ENCODE measurements around the gene PPP4R1.

The PPP4R1 gene

GRCh38 chr18:9537677-9538076, 76.7 kb downstream of the PPP4R1 start:
- no peak for DNase-seq (ENCODE audit: low spot score)
- no peak for TF ChIP-seq CTCF (IDR thresholded peaks at IDR 0.05; ENCODE audit: extremely low read depth, missing control alignments)

GRCh38 chr18:9536354-9537152, 77.8 kb downstream of the PPP4R1 start:
- no peak for DNase-seq (ENCODE audit: low spot score)
- TF ChIP-seq CTCF (IDR thresholded peaks at IDR 0.05; ENCODE audit: extremely low read depth, missing control alignments) = no peak

GRCh38 chr18:9535430-9535991, 78.8 kb downstream of the PPP4R1 start:
- no peak for TF ChIP-seq CTCF (IDR thresholded peaks at IDR 0.05; ENCODE audit: extremely low read depth, missing control alignments)
- DNase-seq (ENCODE audit: low spot score) = no peak

- DNase-seq (ENCODE audit: low spot score) = no peak
- TF ChIP-seq CTCF (IDR thresholded peaks at IDR 0.05; ENCODE audit: extremely low read depth, missing control alignments) = no peak
Measured at GRCh38 chr18:9534844-9535243, 79.5 kb downstream of the PPP4R1 start.

GRCh38 chr18:9531791-9532410, 82.5 kb downstream of the PPP4R1 start:
- TF ChIP-seq CTCF (IDR thresholded peaks at IDR 0.05; ENCODE audit: extremely low read depth, missing control alignments) = no peak
- DNase-seq (ENCODE audit: low spot score) = no peak

- DNase-seq (ENCODE audit: low spot score) = no peak
- TF ChIP-seq CTCF (IDR thresholded peaks at IDR 0.05; ENCODE audit: extremely low read depth, missing control alignments) = no peak
Measured at GRCh38 chr18:9530226-9531009, 83.9 kb downstream of the PPP4R1 start.
